Activated CD8-positive, alpha-beta memory T cell treated with anti-CD3 and anti-CD28 coated beads, Interleukin-2, amount 50 U/mL, for 4 hours (primary cell): ENCODE results near the gene PPFIA1.
"Not testable (repeated sequence)": the region's sequence is repeated elsewhere in the genome, so short reads cannot be mapped to it uniquely, and the experiment has no call there.

ENCODE experiments used
- DNase-seq: peaks from one replicate; pipeline ENCODE4 v3.0.0-alpha.2; 2020

Gene PPFIA1

DNA sequence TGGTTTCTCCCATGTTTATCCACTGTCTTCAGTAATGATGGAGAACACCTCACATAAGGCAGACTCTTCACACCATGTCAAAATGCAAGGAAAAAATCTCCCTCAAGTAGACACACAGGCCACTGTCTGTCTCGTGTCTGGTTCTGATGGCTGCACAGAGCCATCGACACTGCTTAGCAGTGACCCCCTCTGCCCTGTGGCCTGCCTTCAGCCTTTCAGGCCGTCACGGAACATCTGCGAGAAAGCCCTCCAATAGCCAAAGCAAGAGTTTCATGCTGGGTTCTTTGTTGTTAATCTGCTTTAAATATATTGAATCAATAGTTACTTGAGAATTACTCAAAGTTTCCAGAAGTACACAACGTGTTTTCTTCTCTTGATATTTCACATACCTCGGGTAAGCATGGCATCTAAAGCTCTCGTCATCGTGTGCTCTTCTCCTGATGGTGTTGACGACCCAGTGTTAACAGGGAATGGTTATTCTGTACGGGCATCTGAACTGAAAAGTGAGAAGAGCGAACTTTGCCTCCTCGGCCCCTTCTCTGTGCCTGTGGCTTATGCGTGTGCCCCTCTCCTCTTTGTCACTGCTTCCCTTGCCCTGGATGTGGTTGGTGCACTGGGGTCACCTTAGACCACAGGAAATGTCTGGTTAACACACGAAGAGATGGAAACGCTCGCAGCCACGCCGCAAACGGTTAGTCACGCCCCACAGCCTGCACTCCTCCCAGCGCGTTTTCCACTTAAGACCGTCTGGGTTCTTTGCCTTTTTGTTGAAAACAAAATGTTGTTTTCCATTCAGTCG is 94.5 kb downstream of the PPFIA1 start:
- peak; percentile 74 for DNase-seq

- DNase-seq: no peak
These were observed 95.0 kb downstream of the PPFIA1 start for GRCh38 chr11:70365544-70365927.

DNA sequence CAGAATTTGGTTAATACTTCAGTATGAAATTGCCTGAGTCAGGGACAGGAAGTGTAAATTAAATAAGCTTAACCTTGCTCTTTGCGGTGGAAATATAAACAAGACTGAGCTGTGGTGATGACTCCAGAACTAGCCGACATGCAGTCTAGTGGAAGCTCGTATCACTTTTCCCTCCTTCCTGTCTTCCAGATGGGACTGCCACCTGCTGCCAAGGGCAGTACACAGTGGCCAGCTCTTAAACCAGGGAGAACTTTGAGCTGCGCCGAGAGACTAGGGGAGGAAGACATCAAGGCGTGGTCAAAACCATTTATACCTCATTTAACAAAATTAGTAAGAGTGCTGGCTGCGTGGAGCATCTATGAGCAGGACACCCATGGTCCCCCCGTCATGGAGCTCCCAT is 96.6 kb downstream of the PPFIA1 start:
- no peak for DNase-seq

- no peak for DNase-seq
These were observed 98.5 kb downstream of the PPFIA1 start for GRCh38 chr11:70368961-70369360.

GRCh38 chr11:70371241-70371640 is 100.8 kb downstream of the PPFIA1 start:
- DNase-seq: no peak

DNA sequence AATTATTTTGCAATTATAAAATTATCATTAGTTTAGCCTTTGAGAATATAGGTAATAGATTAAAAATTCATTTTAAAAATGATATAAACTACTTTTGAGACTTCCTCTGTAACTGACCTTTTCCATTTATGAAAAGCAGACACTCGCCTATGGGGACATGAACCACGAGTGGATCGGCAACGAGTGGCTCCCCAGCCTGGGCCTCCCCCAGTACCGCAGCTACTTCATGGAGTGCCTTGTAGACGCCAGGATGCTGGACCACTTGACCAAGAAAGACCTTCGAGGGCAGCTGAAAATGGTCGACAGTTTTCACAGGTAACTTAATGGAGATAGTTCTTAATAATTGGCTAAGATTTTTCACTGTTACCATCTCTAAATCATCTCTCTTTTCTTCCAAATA is 101.6 kb downstream of the PPFIA1 start:
- no peak for DNase-seq

- no peak for DNase-seq
These were observed 106.1 kb downstream of the PPFIA1 start for GRCh38 chr11:70376621-70377020.

DNA sequence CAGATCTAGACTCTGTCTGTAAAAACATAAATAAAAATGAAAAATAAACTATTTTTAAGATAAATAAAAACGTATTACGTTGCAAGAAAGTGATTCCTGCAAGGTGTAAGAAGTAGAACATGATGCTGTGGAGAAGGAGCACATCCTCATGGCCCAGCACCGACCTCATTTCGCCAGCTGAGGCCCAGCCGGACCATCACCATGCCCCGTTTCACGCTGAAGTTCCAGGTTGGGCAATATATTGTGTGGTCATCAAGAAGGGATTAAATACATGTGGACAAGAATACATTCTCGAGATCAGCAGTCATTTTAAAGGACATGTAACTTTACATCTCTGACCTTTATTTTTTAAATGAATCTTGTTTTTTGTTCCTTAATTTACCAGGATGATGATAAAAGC is 107.2 kb downstream of the PPFIA1 start:
- DNase-seq: no peak

DNA sequence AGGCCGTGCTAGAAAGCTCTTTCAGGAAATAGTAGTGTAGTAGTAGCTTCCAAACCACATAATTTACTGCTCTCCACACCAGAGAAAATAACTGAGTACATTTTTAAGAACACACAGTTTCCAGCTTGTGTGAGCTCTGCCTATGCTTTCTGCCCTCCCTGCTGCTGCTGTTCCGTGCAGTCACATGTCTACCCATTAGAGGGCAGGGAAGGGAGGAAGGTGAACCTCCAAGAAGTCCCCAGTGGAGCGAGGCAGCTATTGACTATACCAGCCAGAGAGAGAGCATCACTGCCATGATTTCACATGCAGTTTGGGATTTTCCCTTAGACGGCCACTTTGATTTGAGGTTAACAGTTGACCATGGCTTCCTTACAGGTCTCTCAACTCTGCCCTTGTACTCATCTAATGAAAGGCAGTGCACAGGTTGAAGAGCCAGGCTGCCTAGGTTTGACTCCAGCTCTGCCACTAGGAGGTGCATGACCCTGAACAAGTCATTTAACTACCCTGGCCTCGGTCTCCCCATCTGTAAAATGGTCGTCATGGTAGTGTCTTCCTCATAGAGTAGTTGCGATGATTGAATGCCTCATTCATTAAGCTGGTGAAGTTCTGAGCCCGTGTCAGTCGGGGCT is 108.1 kb downstream of the PPFIA1 start:
- DNase-seq: no peak

- DNase-seq: no peak
These were observed 110.9 kb downstream of the PPFIA1 start for GRCh38 chr11:70381350-70381749.

GRCh38 chr11:70381872-70382861 is 111.7 kb downstream of the PPFIA1 start:
- DNase-seq: no peak

- no peak for DNase-seq
These were observed 113.4 kb downstream of the PPFIA1 start for GRCh38 chr11:70383664-70384565.

DNA sequence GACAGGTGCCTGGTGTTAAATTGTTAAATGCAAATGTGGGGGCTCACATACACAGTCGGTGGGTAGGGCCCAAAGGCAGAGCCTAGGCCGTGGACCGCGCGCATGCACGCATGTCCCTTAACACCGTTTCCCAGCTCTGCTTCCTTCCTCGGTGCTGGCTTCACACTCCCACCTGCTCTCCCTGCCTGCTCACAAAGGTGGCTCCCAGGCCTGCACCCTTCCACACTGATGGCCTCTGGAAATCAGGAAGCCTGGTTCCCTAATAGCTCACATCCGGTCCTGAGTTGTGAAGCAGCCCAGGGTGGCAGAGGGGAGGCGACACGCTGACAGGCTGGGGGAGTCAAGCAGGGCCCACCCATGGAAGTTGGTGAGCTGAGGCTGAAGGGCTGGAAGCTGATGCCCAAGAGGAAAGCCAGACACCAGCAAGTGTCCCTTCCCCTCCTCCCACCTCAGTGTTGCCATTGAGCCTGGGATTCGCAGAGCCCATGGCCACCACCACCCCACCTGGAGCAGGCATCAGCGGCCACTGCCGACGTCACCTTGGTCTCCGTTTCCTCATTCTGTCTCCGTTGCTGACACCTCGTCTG is 114.2 kb downstream of the PPFIA1 start:
- no peak for DNase-seq

GRCh38 chr11:70387564-70387963 is 117.1 kb downstream of the PPFIA1 start:
- DNase-seq: no peak

GRCh38 chr11:70389201-70389600 is 118.7 kb downstream of the PPFIA1 start:
- no peak for DNase-seq

- DNase-seq: not testable (repeated sequence)
These were observed 120.4 kb downstream of the PPFIA1 start for GRCh38 chr11:70390882-70391281.

DNA sequence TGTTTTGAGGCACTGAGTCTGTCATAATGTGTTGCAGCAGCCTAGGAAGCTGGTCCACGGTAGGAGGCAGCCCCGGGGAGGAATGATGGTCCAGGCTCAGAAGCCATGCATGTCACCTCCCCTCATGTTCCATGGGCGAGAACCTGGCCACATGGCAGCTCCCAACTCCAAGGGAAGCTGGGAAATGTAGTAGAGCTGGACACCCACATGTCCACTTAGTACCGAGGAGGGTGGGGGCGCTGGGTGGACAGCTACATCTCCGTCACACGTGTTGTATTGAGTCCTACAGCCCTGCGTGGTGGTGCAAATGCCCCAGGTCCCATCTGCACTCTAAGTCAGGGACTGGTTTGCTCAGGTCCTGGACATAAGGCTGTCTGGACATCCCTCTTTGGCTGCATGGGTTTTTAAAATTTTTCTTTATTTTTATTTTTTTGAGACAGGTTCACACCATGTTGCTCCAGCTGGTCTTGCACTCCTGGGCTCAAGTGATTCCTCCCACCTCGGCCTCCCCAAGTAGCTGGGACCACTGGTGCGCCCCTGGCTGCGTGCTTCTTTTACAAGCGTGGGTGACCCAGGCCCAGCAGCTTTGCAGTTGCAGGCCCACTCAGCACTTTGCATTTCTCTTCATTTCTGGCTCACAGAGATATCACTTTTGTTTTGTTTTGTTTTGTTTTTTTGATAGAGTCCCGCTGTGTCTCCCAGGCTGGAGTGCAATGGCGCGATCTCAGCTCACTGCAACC is 123.9 kb downstream of the PPFIA1 start:
- DNase-seq: no peak

- no peak for DNase-seq
These were observed 127.0 kb downstream of the PPFIA1 start for GRCh38 chr11:70397336-70397982.

DNA sequence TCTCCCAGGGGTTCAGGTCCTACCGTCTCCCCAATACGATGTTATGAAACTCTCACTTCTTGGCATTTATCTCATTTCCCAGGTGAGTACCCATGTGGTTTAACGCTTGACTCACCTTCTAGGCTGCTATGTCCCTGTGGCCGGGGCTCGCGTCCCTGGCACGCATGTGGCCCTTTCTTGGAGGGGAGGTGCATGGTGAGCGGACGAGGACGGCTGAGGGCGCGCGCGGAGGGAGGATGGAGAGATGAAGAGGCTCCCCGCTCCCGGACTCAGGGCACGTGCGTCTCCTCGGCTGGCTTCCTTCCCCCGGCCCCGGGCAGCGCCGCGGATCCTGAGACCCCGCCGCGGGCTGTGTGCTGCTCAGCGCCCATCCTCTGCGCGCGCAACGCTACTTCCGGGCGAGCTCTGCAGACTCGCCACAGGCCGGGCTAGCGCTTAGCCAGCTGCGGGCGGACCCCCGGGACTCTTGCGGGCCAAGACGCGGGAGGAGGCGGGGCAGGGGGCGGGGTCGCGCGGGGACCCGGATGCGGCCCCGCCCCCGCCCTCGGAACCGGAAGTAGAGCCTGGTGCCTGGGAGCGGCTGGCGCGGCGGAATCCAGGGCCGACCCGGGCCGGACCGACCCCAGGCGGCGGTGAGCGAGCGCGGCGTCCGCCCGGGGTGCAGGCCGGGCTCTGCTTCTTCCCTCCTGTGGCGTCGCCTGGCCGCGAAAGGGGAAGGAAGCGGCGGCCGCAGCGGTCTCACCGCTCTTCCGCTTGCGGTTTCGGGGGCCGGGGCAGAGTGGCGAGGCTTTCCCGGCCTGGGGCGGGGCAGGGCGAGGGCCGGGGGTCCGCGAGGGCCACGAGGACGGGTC is 127.7 kb downstream of the PPFIA1 start, which contains the start of gene CTTN:
TSS of gene CTTN (plus strand) at position 547 of the 851 bp plus-strand sequence. CDS start 8,769 bp downstream, outside the sequence.
- peak; percentile 58 for DNase-seq
